ENCODE data around the gene MXRA5.
"Not testable (repeated sequence)": the region's sequence is repeated elsewhere in the genome, so short reads cannot be mapped to it uniquely, and the experiment has no call there.

MXRA5 gene
- total RNA-seq: 0 reads per million in 3 donors

GRCh38 chrX:3346501-3347259, at the start of gene MXRA5:
TSS of gene MXRA5 (minus strand) at chrX:3346652. CDS start at chrX:3343833, 2,819 bp downstream.
- Histone ChIP-seq H3K4me1 (ENCODE audit: control insufficient read depth, insufficient read depth, low read length, poor library complexity, severe bottlenecking) (no peaks in the 10 kb centered on the region), H3K4me3 (ENCODE audit: insufficient read depth, low read depth, low read length, poor library complexity, severe bottlenecking) (no peak within 1 kb of the TSS), H3K9me3 (ENCODE audit: control insufficient read depth, low read length) (no peaks in the 10 kb centered on the region), H3K27me3 (replicated peaks; ENCODE audit: control insufficient read depth, insufficient read depth, low read length, poor library complexity, severe bottlenecking) (peaks cover 4% of the 10 kb centered on the region), H3K27ac (ENCODE audit: insufficient read depth, low read length, poor library complexity, severe bottlenecking) (no peak within 1 kb of the TSS), H3K36me3 (ENCODE audit: control insufficient read depth, insufficient read depth, low read length) (no peaks in the 10 kb centered on the region)
- no peak for DNase-seq

DNA sequence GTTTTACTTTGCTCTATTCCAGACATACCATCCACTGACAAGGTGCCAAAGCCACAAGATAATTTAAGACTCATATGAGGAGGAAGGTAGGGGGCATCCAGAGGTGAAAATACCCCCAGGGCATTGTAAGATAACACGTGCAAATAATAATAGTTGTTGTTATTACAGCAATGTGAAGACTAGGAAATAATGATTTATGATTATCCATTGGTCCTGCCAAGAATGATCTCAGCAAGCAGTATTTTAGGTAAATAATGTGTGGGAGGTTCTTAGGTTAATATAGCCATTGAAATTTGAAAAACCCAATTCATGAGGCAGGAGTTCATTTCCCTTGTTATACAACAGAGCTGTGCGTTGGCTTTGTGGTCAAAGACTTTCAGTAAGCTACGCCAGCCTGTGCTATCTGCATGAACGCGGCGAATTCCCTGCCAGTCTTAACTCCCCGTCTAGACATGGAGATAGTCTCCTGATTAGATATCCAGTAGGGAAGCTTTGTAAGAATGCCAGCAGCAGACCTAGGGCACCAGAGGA, 47.2 kb upstream of the MXRA5 start:
- Histone ChIP-seq H3K9me3 (ENCODE audit: control insufficient read depth, low read length) (no peaks in the 10 kb centered on the region), H3K27ac (ENCODE audit: insufficient read depth, low read length, poor library complexity, severe bottlenecking) (no peak overlapping the region), H3K4me3 (ENCODE audit: insufficient read depth, low read depth, low read length, poor library complexity, severe bottlenecking) (no peak overlapping the region), H3K4me1 (ENCODE audit: control insufficient read depth, insufficient read depth, low read length, poor library complexity, severe bottlenecking) (no peaks in the 10 kb centered on the region), H3K36me3 (ENCODE audit: control insufficient read depth, insufficient read depth, low read length) (no peaks in the 10 kb centered on the region), H3K27me3 (replicated peaks; ENCODE audit: control insufficient read depth, insufficient read depth, low read length, poor library complexity, severe bottlenecking) (no peaks in the 10 kb centered on the region)
- DNase-seq: no peak

GRCh38 chrX:3393178-3393577, 46.7 kb upstream of the MXRA5 start:
- no peak overlapping the region for H3K4me3 ChIP-seq (ENCODE audit: insufficient read depth, low read depth, low read length, poor library complexity, severe bottlenecking)
- DNase-seq: no peak
- H3K27ac ChIP-seq (ENCODE audit: insufficient read depth, low read length, poor library complexity, severe bottlenecking): no peak overlapping the region
- no peaks in the 10 kb centered on the region for H3K36me3 ChIP-seq (ENCODE audit: control insufficient read depth, insufficient read depth, low read length)
- no peaks in the 10 kb centered on the region for H3K27me3 ChIP-seq (replicated peaks; ENCODE audit: control insufficient read depth, insufficient read depth, low read length, poor library complexity, severe bottlenecking)
- H3K4me1 ChIP-seq (ENCODE audit: control insufficient read depth, insufficient read depth, low read length, poor library complexity, severe bottlenecking): no peaks in the 10 kb centered on the region
- no peaks in the 10 kb centered on the region for H3K9me3 ChIP-seq (ENCODE audit: control insufficient read depth, low read length)

GRCh38 chrX:3388457-3388856, 42.0 kb upstream of the MXRA5 start:
- Histone ChIP-seq H3K27ac (ENCODE audit: insufficient read depth, low read length, poor library complexity, severe bottlenecking) (no peak overlapping the region), H3K4me1 (ENCODE audit: control insufficient read depth, insufficient read depth, low read length, poor library complexity, severe bottlenecking) (no peaks in the 10 kb centered on the region), H3K9me3 (ENCODE audit: control insufficient read depth, low read length) (no peaks in the 10 kb centered on the region), H3K36me3 (ENCODE audit: control insufficient read depth, insufficient read depth, low read length) (no peaks in the 10 kb centered on the region), H3K4me3 (ENCODE audit: insufficient read depth, low read depth, low read length, poor library complexity, severe bottlenecking) (no peak overlapping the region), H3K27me3 (replicated peaks; ENCODE audit: control insufficient read depth, insufficient read depth, low read length, poor library complexity, severe bottlenecking) (no peaks in the 10 kb centered on the region)
- no peak for DNase-seq

DNA sequence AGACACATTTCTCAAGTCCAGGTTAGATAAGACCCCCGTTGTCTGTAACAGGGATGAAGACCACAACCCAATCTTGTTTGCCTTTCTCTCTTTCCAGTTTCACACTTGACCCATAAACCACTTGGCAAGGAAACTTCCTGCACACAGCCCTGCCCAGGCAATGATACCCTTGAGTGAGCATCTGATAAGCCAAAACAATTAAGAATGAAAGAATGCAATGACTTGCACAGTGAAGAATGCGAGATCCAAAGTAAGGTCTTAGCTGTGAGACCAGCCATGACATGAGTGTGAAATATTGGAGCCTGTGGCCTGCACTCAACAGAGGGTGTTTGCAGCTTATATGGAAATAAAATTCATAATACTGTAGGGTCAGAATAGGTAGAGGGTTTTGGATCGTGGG, 37.9 kb upstream of the MXRA5 start:
- no peaks in the 10 kb centered on the region for H3K27me3 ChIP-seq (replicated peaks; ENCODE audit: control insufficient read depth, insufficient read depth, low read length, poor library complexity, severe bottlenecking)
- DNase-seq: no peak
- H3K4me3 ChIP-seq (ENCODE audit: insufficient read depth, low read depth, low read length, poor library complexity, severe bottlenecking): no peak overlapping the region
- H3K36me3 ChIP-seq (ENCODE audit: control insufficient read depth, insufficient read depth, low read length): no peaks in the 10 kb centered on the region
- H3K4me1 ChIP-seq (ENCODE audit: control insufficient read depth, insufficient read depth, low read length, poor library complexity, severe bottlenecking): no peaks in the 10 kb centered on the region
- no peaks in the 10 kb centered on the region for H3K9me3 ChIP-seq (ENCODE audit: control insufficient read depth, low read length)
- no peak overlapping the region for H3K27ac ChIP-seq (ENCODE audit: insufficient read depth, low read length, poor library complexity, severe bottlenecking)

- H3K36me3 ChIP-seq (ENCODE audit: control insufficient read depth, insufficient read depth, low read length): no peaks in the 10 kb centered on the region
- DNase-seq: no peak
Observed at GRCh38 chrX:3380603-3381002, 34.2 kb upstream of the MXRA5 start.

GRCh38 chrX:3379111-3379510, 32.7 kb upstream of the MXRA5 start:
- Histone ChIP-seq H3K27ac (ENCODE audit: insufficient read depth, low read length, poor library complexity, severe bottlenecking) (no peak overlapping the region), H3K4me3 (ENCODE audit: insufficient read depth, low read depth, low read length, poor library complexity, severe bottlenecking) (no peak overlapping the region), H3K9me3 (ENCODE audit: control insufficient read depth, low read length) (no peaks in the 10 kb centered on the region), H3K27me3 (replicated peaks; ENCODE audit: control insufficient read depth, insufficient read depth, low read length, poor library complexity, severe bottlenecking) (no peaks in the 10 kb centered on the region), H3K4me1 (ENCODE audit: control insufficient read depth, insufficient read depth, low read length, poor library complexity, severe bottlenecking) (no peaks in the 10 kb centered on the region), H3K36me3 (ENCODE audit: control insufficient read depth, insufficient read depth, low read length) (no peaks in the 10 kb centered on the region)
- DNase-seq: no peak

More at GRCh38 chrX:3380603-3381002, 34.2 kb upstream of the MXRA5 start:
- Histone ChIP-seq H3K4me1 (ENCODE audit: control insufficient read depth, insufficient read depth, low read length, poor library complexity, severe bottlenecking) (no peaks in the 10 kb centered on the region), H3K9me3 (ENCODE audit: control insufficient read depth, low read length) (no peaks in the 10 kb centered on the region), H3K4me3 (ENCODE audit: insufficient read depth, low read depth, low read length, poor library complexity, severe bottlenecking) (no peak overlapping the region), H3K27me3 (replicated peaks; ENCODE audit: control insufficient read depth, insufficient read depth, low read length, poor library complexity, severe bottlenecking) (no peaks in the 10 kb centered on the region), H3K27ac (ENCODE audit: insufficient read depth, low read length, poor library complexity, severe bottlenecking) (no peak overlapping the region)

- H3K4me1 ChIP-seq (ENCODE audit: control insufficient read depth, insufficient read depth, low read length, poor library complexity, severe bottlenecking): no peaks in the 10 kb centered on the region
- H3K27me3 ChIP-seq (replicated peaks; ENCODE audit: control insufficient read depth, insufficient read depth, low read length, poor library complexity, severe bottlenecking): no peaks in the 10 kb centered on the region
- no peaks in the 10 kb centered on the region for H3K36me3 ChIP-seq (ENCODE audit: control insufficient read depth, insufficient read depth, low read length)
- no peaks in the 10 kb centered on the region for H3K9me3 ChIP-seq (ENCODE audit: control insufficient read depth, low read length)
- no peak for DNase-seq
- no peak overlapping the region for H3K27ac ChIP-seq (ENCODE audit: insufficient read depth, low read length, poor library complexity, severe bottlenecking)
- H3K4me3 ChIP-seq (ENCODE audit: insufficient read depth, low read depth, low read length, poor library complexity, severe bottlenecking): no peak overlapping the region
Observed at GRCh38 chrX:3378156-3378555, 31.7 kb upstream of the MXRA5 start.

DNA sequence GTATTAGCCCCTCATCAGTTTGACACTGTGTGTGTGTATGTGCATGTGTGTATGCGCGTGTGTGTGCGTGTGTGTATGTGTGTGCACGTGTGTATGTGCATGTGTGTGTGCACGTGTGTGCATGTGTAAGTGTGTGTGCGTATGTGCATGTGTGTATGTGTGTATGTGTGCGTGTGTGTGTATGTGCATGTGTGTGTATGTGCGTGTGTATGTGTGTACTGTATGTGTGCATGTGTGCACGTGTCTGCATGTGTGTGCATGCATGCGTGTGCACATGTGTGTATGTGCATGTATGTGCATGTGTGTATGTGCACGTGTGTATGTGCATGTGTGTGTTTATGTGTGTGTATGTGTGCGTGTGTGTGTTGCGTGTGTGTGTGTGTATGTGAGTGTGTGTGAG, 31.1 kb upstream of the MXRA5 start:
- Histone ChIP-seq H3K36me3 (ENCODE audit: control insufficient read depth, insufficient read depth, low read length) (no peaks in the 10 kb centered on the region), H3K4me1 (ENCODE audit: control insufficient read depth, insufficient read depth, low read length, poor library complexity, severe bottlenecking) (no peaks in the 10 kb centered on the region), H3K4me3 (ENCODE audit: insufficient read depth, low read depth, low read length, poor library complexity, severe bottlenecking) (no peak overlapping the region), H3K27me3 (replicated peaks; ENCODE audit: control insufficient read depth, insufficient read depth, low read length, poor library complexity, severe bottlenecking) (no peaks in the 10 kb centered on the region), H3K9me3 (ENCODE audit: control insufficient read depth, low read length) (no peaks in the 10 kb centered on the region), H3K27ac (ENCODE audit: insufficient read depth, low read length, poor library complexity, severe bottlenecking) (no peak overlapping the region)
- no peak for DNase-seq

GRCh38 chrX:3375878-3376508, 29.5 kb upstream of the MXRA5 start:
- not testable (repeated sequence) for H3K27ac ChIP-seq (ENCODE audit: insufficient read depth, low read length, poor library complexity, severe bottlenecking); H3K4me1 ChIP-seq (ENCODE audit: control insufficient read depth, insufficient read depth, low read length, poor library complexity, severe bottlenecking); H3K9me3 ChIP-seq (ENCODE audit: control insufficient read depth, low read length); H3K27me3 ChIP-seq (replicated peaks; ENCODE audit: control insufficient read depth, insufficient read depth, low read length, poor library complexity, severe bottlenecking); H3K36me3 ChIP-seq (ENCODE audit: control insufficient read depth, insufficient read depth, low read length); H3K4me3 ChIP-seq (ENCODE audit: insufficient read depth, low read depth, low read length, poor library complexity, severe bottlenecking); DNase-seq
